Upper lobe of right lung (tissue), 1 donor: Measurements from ENCODE around the gene KLK8. TPM values are rescaled to one million over a fixed set of nuclear protein-coding genes. Genes with fewer than 3 reads are reported as not detected.
A peak's percentile ranks its signal among the peaks of the same experiment; 100 is the strongest.
"Not testable (repeated sequence)": the region's sequence is repeated elsewhere in the genome, so short reads cannot be mapped to it uniquely, and the experiment has no call there.

Experiments
- ATAC-seq: fragments of 200-7000 bp; cut with Tn5 transposase; one replicate; pipeline ENCODE4 v1.9.1; 2020; ENCODE audit warnings: mild to moderate bottlenecking, moderate library complexity
- DNase-seq: peaks from one replicate; pipeline ENCODE4 v3.0.0-alpha.2; 2020
- H3K27ac ChIP-seq: fragments of 200-600 bp; one replicate; pipeline ENCODE4 v1.8.0; 2022
- H3K27me3 ChIP-seq: fragments of 200-600 bp; one replicate; pipeline ENCODE4 v1.8.0; 2022; ENCODE audit warnings: mild to moderate bottlenecking
- H3K36me3 ChIP-seq: fragments of 200-600 bp; one replicate; pipeline ENCODE4 v1.8.0; 2022
- H3K4me1 ChIP-seq: fragments of 200-600 bp; one replicate; pipeline ENCODE4 v1.8.0; 2022
- H3K4me3 ChIP-seq: fragments of 200-600 bp; one replicate; pipeline ENCODE4 v1.8.0; 2022; ENCODE audit warnings: mild to moderate bottlenecking
- H3K9me3 ChIP-seq: fragments of 200-600 bp; one replicate; pipeline ENCODE4 v1.8.0; 2022
- CTCF ChIP-seq: fragments of 200-600 bp; IDR thresholded peaks from one replicate; pipeline ENCODE4 v1.8.0; 2022; ENCODE audit warnings: antibody characterized with exemption
- intact Hi-C: fragments of 100-400 bp; cut with DNase I; formaldehyde crosslinking; loops from one replicate; pipeline ENCODE4 v1.11.0; 2022
- total RNA-seq: library from RNA; stranded (reverse); fragmentation: NEBNext Ultra II Directional; extraction: Animal tissue kit (Norgen Biotek cat#: 25700); gene quantifications from one replicate; pipeline ENCODE4 v1.2.1, GENCODE V29; 2021
- donor health status: DM: no; HTN: yes; CAD: no; lungs with severe emphysema.

The KLK8 gene
- total RNA-seq, 1 donor from 2014 or later: not detected

- Histone ChIP-seq H3K9me3 (no peaks in the 10 kb centered on the region), H3K27me3 (peaks cover 11% of the 10 kb centered on the region)
- intact Hi-C loops: no loop called here
These were observed 25.6 kb downstream of the KLK8 start for GRCh38 chr19:50975766-50976165.

GRCh38 chr19:50974702-50975556 is 26.5 kb downstream of the KLK8 start:
- no peak for TF ChIP-seq CTCF
- DNase-seq (no peak), ATAC-seq (no peak)
- Histone ChIP-seq H3K9me3 (no peaks in the 10 kb centered on the region), H3K27ac (no peak overlapping the region), H3K4me1 (no peaks in the 10 kb centered on the region), H3K27me3 (peaks cover 20% of the 10 kb centered on the region), H3K4me3 (no peak overlapping the region), H3K36me3 (no peaks in the 10 kb centered on the region)
- intact Hi-C loops: no loop called here

More at GRCh38 chr19:50975766-50976165, 25.6 kb downstream of the KLK8 start:
- TF ChIP-seq CTCF: no peak
- no peak overlapping the region for H3K27ac ChIP-seq
- no peaks in the 10 kb centered on the region for H3K4me1 ChIP-seq
- peak; percentile 75 for ATAC-seq
- no peak overlapping the region for H3K4me3 ChIP-seq
- no peaks in the 10 kb centered on the region for H3K36me3 ChIP-seq
- no peak for DNase-seq

GRCh38 chr19:50972795-50973376 is 28.5 kb downstream of the KLK8 start:
- intact Hi-C loops: no loop called here
- Histone ChIP-seq H3K4me3 (no peak overlapping the region), H3K9me3 (no peaks in the 10 kb centered on the region), H3K4me1 (no peaks in the 10 kb centered on the region), H3K27me3 (peaks cover 17% of the 10 kb centered on the region), H3K27ac (no peak overlapping the region), H3K36me3 (no peaks in the 10 kb centered on the region)
- no peak for TF ChIP-seq CTCF
- DNase-seq (no peak), ATAC-seq (no peak)

- H3K4me3 ChIP-seq, intact Hi-C loops, H3K4me1 ChIP-seq, H3K36me3 ChIP-seq, H3K9me3 ChIP-seq, H3K27ac ChIP-seq, ATAC-seq, DNase-seq: not testable (repeated sequence)
- H3K27me3 ChIP-seq: peaks cover 17% of the 10 kb centered on the region
These were observed 31.6 kb downstream of the KLK8 start for GRCh38 chr19:50969810-50970209.

GRCh38 chr19:50969413-50969760 is 32.0 kb downstream of the KLK8 start, which contains the start of gene KLK6:
Gene KLK6 (minus strand): TSS chr19:50969591. CDS start chr19:50968104, 1,487 bp downstream.
- intact Hi-C loops: no loop called here
- no peaks in the 10 kb centered on the region for H3K9me3 ChIP-seq
- ATAC-seq (peak; percentile 8), DNase-seq (no peak)
- H3K27me3 ChIP-seq: peaks cover 17% of the 10 kb centered on the region
- TF ChIP-seq CTCF: no peak
- H3K27ac ChIP-seq: no peak within 1 kb of the TSS
- H3K36me3 ChIP-seq: no peaks in the 10 kb centered on the region
- H3K4me3 ChIP-seq: no peak within 1 kb of the TSS
- no peaks in the 10 kb centered on the region for H3K4me1 ChIP-seq

GRCh38 chr19:50968716-50969412 is 32.5 kb downstream of the KLK8 start:
- no peak overlapping the region for H3K4me3 ChIP-seq
- H3K27me3 ChIP-seq: peaks cover 17% of the 10 kb centered on the region
- no peaks in the 10 kb centered on the region for H3K36me3 ChIP-seq
- DNase-seq: no peak
- H3K9me3 ChIP-seq: no peaks in the 10 kb centered on the region
- no peak overlapping the region for H3K27ac ChIP-seq
- no peak for ATAC-seq
- no peak for TF ChIP-seq CTCF
- intact Hi-C loops: no loop called here
- H3K4me1 ChIP-seq: no peaks in the 10 kb centered on the region
